ENCODE results near the gene FAM83B.

The FAM83B gene

DNA sequence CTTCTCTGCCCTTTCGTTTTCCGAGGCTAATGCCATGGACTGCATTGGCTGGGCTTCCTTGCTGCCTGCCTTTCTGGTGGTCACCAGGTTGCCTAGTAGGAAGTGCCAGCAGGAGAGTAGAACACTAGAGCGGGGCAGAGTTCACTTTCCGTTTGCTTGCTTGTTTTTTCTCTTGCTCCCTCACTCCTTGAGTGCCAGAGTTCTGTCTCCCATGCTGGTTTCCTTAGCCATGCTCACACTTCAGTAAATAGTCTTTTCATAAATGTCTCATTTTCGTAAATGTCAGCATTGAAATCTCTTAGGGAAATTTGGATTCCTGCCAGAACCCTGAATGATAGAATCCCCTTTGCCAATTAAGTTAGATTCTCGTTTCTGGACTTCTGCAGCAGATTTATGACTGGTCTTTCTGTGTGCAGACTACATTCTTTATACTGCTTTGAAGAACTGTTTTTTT is 63.9 kb downstream of the FAM83B start:
- Histone ChIP-seq H3K4me3 (ENCODE audit: severe bottlenecking) (no peak overlapping the region), H3K27ac (ENCODE audit: poor library complexity, severe bottlenecking) (no peak overlapping the region), H3K4me1 (ENCODE audit: insufficient read depth, poor library complexity, severe bottlenecking) (peaks cover 13% of the 10 kb centered on the region), H3K9me3 (ENCODE audit: severe bottlenecking) (no peaks in the 10 kb centered on the region), H3K36me3 (ENCODE audit: low read depth) (no peaks in the 10 kb centered on the region; the same call in 1 of the 2 replicates), H3K27me3 (ENCODE audit: insufficient read depth, poor library complexity, severe bottlenecking) (no peaks in the 10 kb centered on the region)
- ATAC-seq (ENCODE audit: low read depth), result no peak
- TF ChIP-seq, protein P1, sequence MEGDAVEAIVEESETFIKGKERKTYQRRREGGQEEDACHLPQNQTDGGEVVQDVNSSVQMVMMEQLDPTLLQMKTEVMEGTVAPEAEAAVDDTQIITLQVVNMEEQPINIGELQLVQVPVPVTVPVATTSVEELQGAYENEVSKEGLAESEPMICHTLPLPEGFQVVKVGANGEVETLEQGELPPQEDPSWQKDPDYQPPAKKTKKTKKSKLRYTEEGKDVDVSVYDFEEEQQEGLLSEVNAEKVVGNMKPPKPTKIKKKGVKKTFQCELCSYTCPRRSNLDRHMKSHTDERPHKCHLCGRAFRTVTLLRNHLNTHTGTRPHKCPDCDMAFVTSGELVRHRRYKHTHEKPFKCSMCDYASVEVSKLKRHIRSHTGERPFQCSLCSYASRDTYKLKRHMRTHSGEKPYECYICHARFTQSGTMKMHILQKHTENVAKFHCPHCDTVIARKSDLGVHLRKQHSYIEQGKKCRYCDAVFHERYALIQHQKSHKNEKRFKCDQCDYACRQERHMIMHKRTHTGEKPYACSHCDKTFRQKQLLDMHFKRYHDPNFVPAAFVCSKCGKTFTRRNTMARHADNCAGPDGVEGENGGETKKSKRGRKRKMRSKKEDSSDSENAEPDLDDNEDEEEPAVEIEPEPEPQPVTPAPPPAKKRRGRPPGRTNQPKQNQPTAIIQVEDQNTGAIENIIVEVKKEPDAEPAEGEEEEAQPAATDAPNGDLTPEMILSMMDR (IDR thresholded peaks at IDR 0.05; ENCODE audit: poor library complexity, severe bottlenecking), result no peak
- no peak for DNase-seq (ENCODE audit: low spot score)

DNA sequence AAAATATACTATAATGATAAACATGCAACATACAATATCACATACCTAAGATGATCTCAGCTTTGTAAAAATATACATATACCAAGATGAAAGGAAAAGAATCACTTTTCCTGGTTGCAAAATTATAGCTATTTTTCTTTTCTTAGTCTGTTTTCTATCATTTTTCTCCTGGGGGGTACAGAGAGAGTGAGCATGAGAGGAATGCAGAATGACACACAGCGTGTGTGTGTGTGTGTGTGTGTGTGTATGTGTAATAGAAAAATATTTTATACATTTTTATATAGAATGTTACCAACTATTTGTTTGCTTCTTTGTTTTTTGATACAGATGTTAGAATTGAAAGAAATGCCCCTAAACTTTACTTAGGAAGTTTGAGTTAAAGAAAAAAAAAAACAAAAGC is 64.3 kb downstream of the FAM83B start:
- H3K36me3 ChIP-seq (ENCODE audit: low read depth), result no peaks in the 10 kb centered on the region; the same call in 1 of the 2 replicates
- H3K4me3 ChIP-seq (ENCODE audit: severe bottlenecking), result no peak overlapping the region
- TF ChIP-seq, protein P1 (IDR thresholded peaks at IDR 0.05; ENCODE audit: poor library complexity, severe bottlenecking), result no peak
- no peak for ATAC-seq (ENCODE audit: low read depth)
- H3K27ac ChIP-seq (ENCODE audit: poor library complexity, severe bottlenecking), result no peak overlapping the region
- no peaks in the 10 kb centered on the region for H3K9me3 ChIP-seq (ENCODE audit: severe bottlenecking)
- peaks cover 14% of the 10 kb centered on the region for H3K4me1 ChIP-seq (ENCODE audit: insufficient read depth, poor library complexity, severe bottlenecking)
- no peak for DNase-seq (ENCODE audit: low spot score)
- H3K27me3 ChIP-seq (ENCODE audit: insufficient read depth, poor library complexity, severe bottlenecking), result no peaks in the 10 kb centered on the region

DNA sequence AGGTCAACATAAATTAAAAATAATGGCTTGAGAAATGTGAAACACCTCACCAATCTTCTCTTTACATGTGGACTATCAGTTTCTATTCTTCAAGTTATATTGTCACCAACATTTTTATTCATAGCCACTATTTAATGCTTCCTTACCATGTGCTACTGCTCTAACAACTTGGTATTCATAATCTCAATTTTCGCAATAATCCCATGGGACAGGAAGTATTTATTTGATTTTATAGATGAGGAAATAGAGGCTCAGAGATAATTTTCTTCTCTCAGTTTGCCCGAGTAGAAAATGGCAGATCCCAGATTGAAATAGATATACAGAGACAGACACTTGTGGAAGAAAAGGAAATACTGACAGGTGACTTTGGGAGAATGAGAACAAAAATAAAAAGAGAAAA is 66.6 kb downstream of the FAM83B start:
- DNase-seq (ENCODE audit: low spot score) (no peak), ATAC-seq (ENCODE audit: low read depth) (no peak)
- Histone ChIP-seq H3K36me3 (ENCODE audit: low read depth) (no peaks in the 10 kb centered on the region; the same call in 1 of the 2 replicates), H3K27me3 (ENCODE audit: insufficient read depth, poor library complexity, severe bottlenecking) (no peaks in the 10 kb centered on the region), H3K4me3 (ENCODE audit: severe bottlenecking) (no peak overlapping the region), H3K27ac (ENCODE audit: poor library complexity, severe bottlenecking) (no peak overlapping the region), H3K9me3 (ENCODE audit: severe bottlenecking) (no peaks in the 10 kb centered on the region), H3K4me1 (ENCODE audit: insufficient read depth, poor library complexity, severe bottlenecking) (peaks cover 26% of the 10 kb centered on the region)
- TF ChIP-seq, protein P1 (IDR thresholded peaks at IDR 0.05; ENCODE audit: poor library complexity, severe bottlenecking), result no peak

DNA sequence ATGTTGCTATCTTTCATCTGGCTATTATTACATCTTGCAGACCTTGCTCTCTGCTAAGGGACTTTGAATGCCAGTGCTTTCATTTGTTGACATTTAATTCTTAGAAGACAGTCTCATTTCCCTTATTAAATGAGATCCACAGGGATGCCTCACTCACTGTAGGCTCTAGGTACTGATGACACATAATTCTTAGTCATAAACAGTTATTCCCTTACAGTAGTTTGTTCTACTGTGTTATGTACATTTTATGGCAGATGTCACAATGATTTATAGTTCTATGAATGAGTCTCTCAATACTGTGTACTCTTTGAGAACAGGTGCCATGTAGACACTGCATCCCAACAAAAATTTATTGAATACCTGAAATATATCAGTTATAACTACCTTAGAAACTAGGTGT is 70.3 kb downstream of the FAM83B start:
- no peaks in the 10 kb centered on the region for H3K27me3 ChIP-seq (ENCODE audit: insufficient read depth, poor library complexity, severe bottlenecking)
- H3K4me1 ChIP-seq (ENCODE audit: insufficient read depth, poor library complexity, severe bottlenecking), result peaks cover 40% of the 10 kb centered on the region
- ATAC-seq (ENCODE audit: low read depth), result peak; percentile 99
- no peak overlapping the region for H3K4me3 ChIP-seq (ENCODE audit: severe bottlenecking)
- no peaks in the 10 kb centered on the region for H3K9me3 ChIP-seq (ENCODE audit: severe bottlenecking)
- peak overlapping the region; percentile 64 for H3K27ac ChIP-seq (ENCODE audit: poor library complexity, severe bottlenecking)
- TF ChIP-seq, protein P1 (IDR thresholded peaks at IDR 0.05; ENCODE audit: poor library complexity, severe bottlenecking), result no peak
- H3K36me3 ChIP-seq (ENCODE audit: low read depth), result no peaks in the 10 kb centered on the region; the same call in 1 of the 2 replicates
- DNase-seq (ENCODE audit: low spot score), result no peak

DNA sequence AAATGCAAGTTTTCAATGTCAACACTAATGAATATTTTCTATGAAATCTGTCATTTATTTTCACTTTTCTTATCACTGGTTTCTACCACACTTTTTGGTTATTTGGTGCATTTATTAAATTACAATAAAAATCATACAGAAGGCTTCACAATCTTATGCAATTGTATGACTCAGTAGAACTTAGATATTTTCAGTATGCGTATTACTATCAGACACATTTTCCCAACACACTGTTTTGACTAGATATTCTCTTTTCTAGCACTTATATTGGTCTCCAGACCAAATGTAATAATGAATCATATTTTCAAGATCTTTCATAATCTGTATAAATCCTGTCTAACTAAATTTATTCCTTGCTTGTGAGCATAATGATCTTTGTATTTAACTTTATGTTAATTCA is 74.1 kb downstream of the FAM83B start:
- peak; percentile 49 for ATAC-seq (ENCODE audit: low read depth)
- H3K36me3 ChIP-seq (ENCODE audit: low read depth), result peaks cover 2% of the 10 kb centered on the region
- DNase-seq (ENCODE audit: low spot score), result no peak
- H3K4me3 ChIP-seq (ENCODE audit: severe bottlenecking), result no peak overlapping the region
- no peaks in the 10 kb centered on the region for H3K9me3 ChIP-seq (ENCODE audit: severe bottlenecking)
- TF ChIP-seq, protein P1 (IDR thresholded peaks at IDR 0.05; ENCODE audit: poor library complexity, severe bottlenecking), result no peak
- peaks cover 34% of the 10 kb centered on the region for H3K4me1 ChIP-seq (ENCODE audit: insufficient read depth, poor library complexity, severe bottlenecking)
- no peaks in the 10 kb centered on the region for H3K27me3 ChIP-seq (ENCODE audit: insufficient read depth, poor library complexity, severe bottlenecking)
- peak overlapping the region; percentile 63 for H3K27ac ChIP-seq (ENCODE audit: poor library complexity, severe bottlenecking)
